Measurements from ENCODE around the gene NUP214.

DNA sequence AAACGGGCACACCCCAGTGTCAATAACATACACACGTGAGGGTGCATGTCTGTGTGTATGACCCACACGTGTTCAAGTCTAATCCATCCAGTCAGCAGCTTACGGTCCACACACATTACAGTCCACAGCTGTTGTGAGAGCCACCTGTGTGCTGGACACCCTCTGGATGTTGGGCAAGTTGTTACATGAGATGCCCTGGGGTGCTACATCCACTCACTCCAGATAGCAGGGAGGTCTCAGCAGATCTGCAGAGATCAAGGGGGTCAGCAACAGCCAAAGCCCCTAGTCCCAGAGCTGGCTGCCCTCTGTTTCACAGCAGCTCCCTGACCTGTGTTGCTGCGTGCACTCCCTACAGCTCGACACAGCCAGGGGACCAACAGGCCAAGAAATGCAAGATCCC, 33.4 kb upstream of the NUP214 start:
- TF ChIP-seq SP1 (IDR thresholded peaks at IDR 0.05) (no peak), TARDBP (IDR thresholded peaks at IDR 0.05) (no peak), ZNF384 (IDR thresholded peaks at IDR 0.05) (no peak), ELF4 (IDR thresholded peaks at IDR 0.05) (no peak), FOXM1 (IDR thresholded peaks at IDR 0.05; ENCODE audit: borderline replicate concordance) (no peak), FOXA1 (IDR thresholded peaks at IDR 0.05) (no peak), BHLHE40 (IDR thresholded peaks at IDR 0.05; ENCODE audit: borderline replicate concordance) (no peak), LEF1 (IDR thresholded peaks at IDR 0.05; ENCODE audit: borderline replicate concordance) (no peak), FOXK2 (IDR thresholded peaks at IDR 0.05) (no peak)
